Measurements from ENCODE around the gene JTB. TPM values are rescaled to one million over a fixed set of nuclear protein-coding genes. Genes with fewer than 3 reads are reported as not detected.
A peak's percentile ranks its signal among the peaks of the same experiment; 100 is the strongest.

The JTB gene
- polyA plus RNA-seq, 1 of the 3 experiments (the other 2 are of a cell fraction): 118 TPM

DNA sequence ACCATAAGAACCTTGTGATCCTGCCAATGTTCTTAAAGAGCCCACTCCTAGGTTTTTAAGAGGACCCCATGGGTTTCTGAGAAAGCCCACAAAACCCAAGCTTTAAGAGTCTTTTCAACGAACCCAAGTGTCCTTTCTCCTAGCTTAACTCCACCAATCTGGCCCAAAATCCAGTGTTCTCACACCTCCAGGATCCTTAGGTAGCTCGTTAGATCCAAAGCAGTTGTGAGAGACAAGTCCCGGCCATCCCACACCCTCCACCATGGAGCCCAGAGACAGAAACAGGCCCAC lies 32.7 kb downstream of the JTB start:
- POLR2A ChIA-PET: interaction anchor here (1.3 kb wide), 1 partner anchor 64 kb away, joined by 3 read pairs; no protein-coding TSS in a partner anchor
- Histone ChIP-seq H2AFZ (ENCODE audit: low read depth) (no peak overlapping the region; the same call in 1 of the 2 replicates), H3K9ac (peak overlapping the region; percentile 80; the same call in 1 of the 2 replicates), H3K4me3 (ENCODE audit: low read depth in 2 of 2, low read length in 1 of 2) (peak overlapping the region; percentile 85 to 91; a peak in 3 of 4 replicates), H3K36me3 (replicated peaks in 1 of 2; ENCODE audit: control insufficient read depth in 1 of 2, insufficient read depth in 2 of 2, low read length in 1 of 2) (peaks cover 7 to 52% of the 10 kb centered on the region in 2 experiments), H3K4me1 (ENCODE audit: control insufficient read depth in 1 of 2, insufficient read depth in 2 of 2, low read depth in 1 of 2, low read length in 1 of 2) (peaks cover 3 to 17% of the 10 kb centered on the region in 2 experiments; a peak in 2 of 4 replicates), H3K9me3 (no peaks in the 10 kb centered on the region), H3K27ac (ENCODE audit: low read depth in 2 of 2, low read length in 1 of 2) (peak overlapping the region in 1 of 2 experiments; percentile 89; a peak in 1 of 4 replicates), H3K9me2 (no peaks in the 10 kb centered on the region), H3K79me2 (ENCODE audit: insufficient read depth) (peaks cover 30% of the 10 kb centered on the region), H4K20me1 (ENCODE audit: insufficient read depth) (no peaks in the 10 kb centered on the region), H3F3A (replicated peaks; ENCODE audit: insufficient read depth) (peaks cover 4% of the 10 kb centered on the region), H3K27me3 (ENCODE audit: insufficient read depth) (no peaks in the 10 kb centered on the region), H3K4me2 (peak overlapping the region; percentile 95)
- CTCF ChIA-PET: interaction anchor here (0.7 to 5.1 kb wide), 10 partner anchors 12 to 147 kb away, joined by 3 to 51 read pairs (median 14); partner anchors contain the start of genes CREB3L4, CRTC2, GATAD2B and RAB13
- TF ChIP-seq TAF1 (IDR thresholded peaks at IDR 0.05; ENCODE audit: borderline replicate concordance, low read depth, low read length) (no peak), GATA2 (CRISPR knock-in tag; IDR thresholded peaks at IDR 0.05) (no peak)
- WGBS (ENCODE audit: low lambda C conversion rate): 88% methylated on average over 3 of the region's 3 CpGs
- DNase-seq: no peak

- Histone ChIP-seq H3K27ac (ENCODE audit: low read depth in 2 of 2, low read length in 1 of 2) (no peak overlapping the region; a peak in 1 of 4 replicates), H3K4me3 (ENCODE audit: low read depth in 2 of 2, low read length in 1 of 2) (no peak overlapping the region), H3K9ac (no peak overlapping the region), H3K27me3 (ENCODE audit: insufficient read depth) (no peaks in the 10 kb centered on the region), H3F3A (replicated peaks; ENCODE audit: insufficient read depth) (peaks cover 4% of the 10 kb centered on the region), H2AFZ (ENCODE audit: low read depth) (no peak overlapping the region), H3K4me1 (ENCODE audit: control insufficient read depth in 1 of 2, insufficient read depth in 2 of 2, low read depth in 1 of 2, low read length in 1 of 2) (peaks cover 3 to 17% of the 10 kb centered on the region in 2 experiments; a peak in 2 of 4 replicates), H4K20me1 (ENCODE audit: insufficient read depth) (no peaks in the 10 kb centered on the region), H3K79me2 (ENCODE audit: insufficient read depth) (peaks cover 30% of the 10 kb centered on the region), H3K4me2 (peak overlapping the region; percentile 95), H3K9me2 (no peaks in the 10 kb centered on the region), H3K9me3 (no peaks in the 10 kb centered on the region), H3K36me3 (replicated peaks in 1 of 2; ENCODE audit: control insufficient read depth in 1 of 2, insufficient read depth in 2 of 2, low read length in 1 of 2) (peaks cover 7 to 57% of the 10 kb centered on the region in 2 experiments)
- TF ChIP-seq MAX (IDR thresholded peaks at IDR 0.05; ENCODE audit: low read depth) (no peak), EP300 (IDR thresholded peaks at IDR 0.05; ENCODE audit: borderline replicate concordance in 1 of 2, low read depth in 1 of 2, low read length in 1 of 2) (no peak)
- TF ChIP-seq, protein P1, sequence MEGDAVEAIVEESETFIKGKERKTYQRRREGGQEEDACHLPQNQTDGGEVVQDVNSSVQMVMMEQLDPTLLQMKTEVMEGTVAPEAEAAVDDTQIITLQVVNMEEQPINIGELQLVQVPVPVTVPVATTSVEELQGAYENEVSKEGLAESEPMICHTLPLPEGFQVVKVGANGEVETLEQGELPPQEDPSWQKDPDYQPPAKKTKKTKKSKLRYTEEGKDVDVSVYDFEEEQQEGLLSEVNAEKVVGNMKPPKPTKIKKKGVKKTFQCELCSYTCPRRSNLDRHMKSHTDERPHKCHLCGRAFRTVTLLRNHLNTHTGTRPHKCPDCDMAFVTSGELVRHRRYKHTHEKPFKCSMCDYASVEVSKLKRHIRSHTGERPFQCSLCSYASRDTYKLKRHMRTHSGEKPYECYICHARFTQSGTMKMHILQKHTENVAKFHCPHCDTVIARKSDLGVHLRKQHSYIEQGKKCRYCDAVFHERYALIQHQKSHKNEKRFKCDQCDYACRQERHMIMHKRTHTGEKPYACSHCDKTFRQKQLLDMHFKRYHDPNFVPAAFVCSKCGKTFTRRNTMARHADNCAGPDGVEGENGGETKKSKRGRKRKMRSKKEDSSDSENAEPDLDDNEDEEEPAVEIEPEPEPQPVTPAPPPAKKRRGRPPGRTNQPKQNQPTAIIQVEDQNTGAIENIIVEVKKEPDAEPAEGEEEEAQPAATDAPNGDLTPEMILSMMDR (IDR thresholded peaks at IDR 0.05): no peak
- 87% methylated on average over 14 of the region's 15 CpGs for WGBS (ENCODE audit: low lambda C conversion rate)
- POLR2A ChIA-PET: interaction anchor here (0.6 to 2.0 kb wide), 4 partner anchors 12 to 46 kb away, joined by 3 to 6 read pairs (median 4); partner anchors contain the start of genes GATAD2B and RPS27
- CTCF ChIA-PET: interaction anchor here (0.7 to 5.1 kb wide), 7 partner anchors 15 to 147 kb away, joined by 3 to 46 read pairs (median 12); partner anchors contain the start of genes CREB3L4, RAB13 and SLC39A1
- DNase-seq: peak; percentile 56
Observed at GRCh38 chr1:153944005-153944826, 33.3 kb downstream of the JTB start.
